ENCODE results near the gene RUNDC3A.
A peak's percentile ranks its signal among the peaks of the same experiment; 100 is the strongest.
"Not testable (repeated sequence)": the region's sequence is repeated elsewhere in the genome, so short reads cannot be mapped to it uniquely, and the experiment has no call there.

The RUNDC3A gene

DNA sequence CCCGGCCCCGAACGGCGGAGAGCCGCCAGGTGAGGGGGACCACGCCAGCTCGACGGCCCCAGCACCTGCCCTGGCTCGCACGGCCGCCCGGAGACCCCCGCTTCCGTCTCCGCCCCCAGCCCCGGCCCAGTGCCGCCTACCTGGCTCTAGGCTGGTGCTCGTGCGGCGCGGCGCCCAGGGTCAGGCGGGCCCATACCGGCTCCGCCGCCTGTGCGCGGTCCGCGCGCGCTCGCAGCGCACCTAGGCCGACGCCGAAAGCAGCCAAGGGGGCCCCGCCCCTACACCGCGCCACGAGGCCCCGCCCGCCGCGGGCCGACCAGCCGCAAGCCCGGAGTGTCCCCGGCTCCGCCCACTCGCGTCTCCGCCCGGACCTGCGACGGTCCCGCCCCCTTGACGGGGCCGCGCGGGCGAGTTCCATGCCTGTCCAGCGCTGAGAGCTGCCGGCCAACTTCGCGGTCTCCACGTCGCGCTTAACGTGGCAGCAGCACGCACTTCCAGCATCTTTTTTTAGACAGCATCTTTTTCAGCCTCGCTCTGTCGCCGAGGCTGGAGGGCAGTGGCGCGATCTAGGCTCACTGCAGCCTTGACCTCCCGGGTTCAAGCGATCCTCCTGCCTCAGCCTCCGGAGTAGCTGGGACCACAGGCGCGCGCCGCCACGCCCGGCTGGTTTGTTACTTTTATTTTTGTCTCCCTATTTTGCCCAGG, 16.3 kb downstream of the RUNDC3A start, which contains the start of gene SLC25A39:
TSS of gene SLC25A39 (minus strand) at position 253 of the 705 bp plus-strand sequence. CDS start 1,261 bp downstream, outside the sequence.
- Histone ChIP-seq H3K4me1 (ENCODE audit: control insufficient read depth, low read depth, low read length) (no peaks in the 10 kb centered on the region), H3K27ac (ENCODE audit: low read length) (no peak within 1 kb of the TSS), H3K27me3 (ENCODE audit: control insufficient read depth, insufficient read depth, low read length) (peaks cover 16% of the 10 kb centered on the region), H3K9me3 (ENCODE audit: control insufficient read depth, low read depth, low read length) (no peaks in the 10 kb centered on the region), H3K4me3 (ENCODE audit: low read length) (peak within 1 kb of the TSS; percentile 82), H3K36me3 (ENCODE audit: control insufficient read depth, low read depth, low read length) (peaks cover 24% of the 10 kb centered on the region), H3K9ac (ENCODE audit: low read length) (peak within 1 kb of the TSS; percentile 58)

DNA sequence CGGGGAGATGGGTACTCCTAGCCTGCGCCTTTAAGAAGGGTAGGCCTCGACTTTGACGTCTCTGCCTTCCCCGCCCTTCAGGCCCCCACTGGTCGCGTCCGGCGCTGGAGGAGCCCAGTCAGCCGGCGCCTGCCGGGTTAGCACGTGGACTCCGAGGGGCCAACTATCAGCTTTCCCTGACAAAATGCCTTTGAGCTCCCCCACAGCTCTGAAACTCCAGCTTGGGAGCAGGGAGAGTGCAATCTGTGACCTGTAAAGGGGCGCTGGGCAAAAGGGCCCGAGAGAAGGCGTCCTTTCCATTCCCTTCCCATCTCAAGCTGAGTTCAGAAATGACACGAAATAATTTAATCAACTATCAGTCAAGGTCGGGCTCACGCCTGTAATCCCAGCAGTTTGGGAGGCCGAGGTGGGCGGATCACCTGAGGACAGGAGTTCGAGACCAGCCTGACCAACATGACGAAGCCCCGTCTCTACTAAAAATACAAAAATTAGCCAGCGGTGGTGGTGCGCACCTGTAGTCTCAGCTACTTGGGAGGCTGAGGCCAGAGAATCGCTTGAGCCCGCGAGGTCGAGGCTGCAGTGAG, 18.6 kb downstream of the RUNDC3A start:
- Histone ChIP-seq H3K27ac (ENCODE audit: low read length) (no peak overlapping the region), H3K9ac (ENCODE audit: low read length) (no peak overlapping the region), H3K4me1 (ENCODE audit: control insufficient read depth, low read depth, low read length) (no peaks in the 10 kb centered on the region), H3K9me3 (ENCODE audit: control insufficient read depth, low read depth, low read length) (no peaks in the 10 kb centered on the region), H3K27me3 (ENCODE audit: control insufficient read depth, insufficient read depth, low read length) (peaks cover 16% of the 10 kb centered on the region), H3K4me3 (ENCODE audit: low read length) (no peak overlapping the region), H3K36me3 (ENCODE audit: control insufficient read depth, low read depth, low read length) (peaks cover 5% of the 10 kb centered on the region)

DNA sequence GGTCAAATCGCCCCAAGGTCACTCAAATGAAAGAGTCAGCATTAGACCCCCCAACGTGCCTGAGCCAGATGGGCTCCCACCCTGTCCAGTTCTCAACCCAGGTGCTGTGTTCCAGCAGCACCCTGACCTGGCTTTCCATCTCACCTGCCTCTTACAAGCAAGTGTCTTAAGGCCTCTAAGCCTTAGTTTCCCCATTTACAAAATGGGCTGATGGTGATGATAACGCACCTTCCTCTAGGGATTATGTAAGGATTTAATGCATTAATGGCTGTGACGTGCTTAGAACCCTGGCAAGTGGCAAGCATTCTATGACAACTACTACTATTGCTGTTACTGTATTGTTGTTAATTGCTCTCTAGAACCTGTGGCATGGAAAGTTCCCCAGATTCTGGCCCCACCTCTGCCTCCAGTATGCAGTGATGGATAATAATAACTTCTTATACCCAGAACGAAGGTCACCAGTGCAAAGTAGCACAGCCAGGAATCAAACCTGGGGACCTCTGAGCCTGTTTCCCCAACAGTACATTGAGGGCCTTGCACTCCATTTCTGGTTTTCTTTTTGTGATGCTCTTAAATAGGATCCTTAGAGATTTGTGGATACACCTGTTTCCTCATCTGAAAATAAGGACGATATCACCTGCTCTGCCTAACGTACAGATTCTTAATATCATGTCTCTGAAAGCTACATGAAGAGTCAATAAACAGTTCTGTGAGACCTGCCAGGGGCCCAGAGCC, 19.5 kb downstream of the RUNDC3A start:
- H3K9me3 ChIP-seq (ENCODE audit: control insufficient read depth, low read depth, low read length) = no peaks in the 10 kb centered on the region
- H3K9ac ChIP-seq (ENCODE audit: low read length) = no peak overlapping the region
- H3K4me3 ChIP-seq (ENCODE audit: low read length) = no peak overlapping the region
- no peak overlapping the region for H3K27ac ChIP-seq (ENCODE audit: low read length)
- H3K36me3 ChIP-seq (ENCODE audit: control insufficient read depth, low read depth, low read length) = no peaks in the 10 kb centered on the region
- no peaks in the 10 kb centered on the region for H3K4me1 ChIP-seq (ENCODE audit: control insufficient read depth, low read depth, low read length)
- H3K27me3 ChIP-seq (ENCODE audit: control insufficient read depth, insufficient read depth, low read length) = peaks cover 16% of the 10 kb centered on the region

- not testable (repeated sequence) for H3K9ac ChIP-seq (ENCODE audit: low read length); H3K4me1 ChIP-seq (ENCODE audit: control insufficient read depth, low read depth, low read length); H3K27ac ChIP-seq (ENCODE audit: low read length); H3K4me3 ChIP-seq (ENCODE audit: low read length); H3K9me3 ChIP-seq (ENCODE audit: control insufficient read depth, low read depth, low read length); H3K36me3 ChIP-seq (ENCODE audit: control insufficient read depth, low read depth, low read length)
- H3K27me3 ChIP-seq (ENCODE audit: control insufficient read depth, insufficient read depth, low read length) = peaks cover 16% of the 10 kb centered on the region
These were observed 21.1 kb downstream of the RUNDC3A start for GRCh38 chr17:44329516-44329915.

- not testable (repeated sequence) for H3K9me3 ChIP-seq (ENCODE audit: control insufficient read depth, low read depth, low read length); H3K4me3 ChIP-seq (ENCODE audit: low read length); H3K9ac ChIP-seq (ENCODE audit: low read length); H3K27ac ChIP-seq (ENCODE audit: low read length); H3K36me3 ChIP-seq (ENCODE audit: control insufficient read depth, low read depth, low read length); H3K4me1 ChIP-seq (ENCODE audit: control insufficient read depth, low read depth, low read length)
- H3K27me3 ChIP-seq (ENCODE audit: control insufficient read depth, insufficient read depth, low read length) = peaks cover 11% of the 10 kb centered on the region
These were observed 21.9 kb downstream of the RUNDC3A start for GRCh38 chr17:44330263-44330662.

- Histone ChIP-seq H3K9ac (ENCODE audit: low read length) (no peak overlapping the region), H3K27ac (ENCODE audit: low read length) (no peak overlapping the region), H3K27me3 (ENCODE audit: control insufficient read depth, insufficient read depth, low read length) (peaks cover 1% of the 10 kb centered on the region), H3K36me3 (ENCODE audit: control insufficient read depth, low read depth, low read length) (no peaks in the 10 kb centered on the region), H3K4me1 (ENCODE audit: control insufficient read depth, low read depth, low read length) (no peaks in the 10 kb centered on the region), H3K9me3 (ENCODE audit: control insufficient read depth, low read depth, low read length) (no peaks in the 10 kb centered on the region), H3K4me3 (ENCODE audit: low read length) (no peak overlapping the region)
These were observed 22.9 kb downstream of the RUNDC3A start for GRCh38 chr17:44331249-44331760.

DNA sequence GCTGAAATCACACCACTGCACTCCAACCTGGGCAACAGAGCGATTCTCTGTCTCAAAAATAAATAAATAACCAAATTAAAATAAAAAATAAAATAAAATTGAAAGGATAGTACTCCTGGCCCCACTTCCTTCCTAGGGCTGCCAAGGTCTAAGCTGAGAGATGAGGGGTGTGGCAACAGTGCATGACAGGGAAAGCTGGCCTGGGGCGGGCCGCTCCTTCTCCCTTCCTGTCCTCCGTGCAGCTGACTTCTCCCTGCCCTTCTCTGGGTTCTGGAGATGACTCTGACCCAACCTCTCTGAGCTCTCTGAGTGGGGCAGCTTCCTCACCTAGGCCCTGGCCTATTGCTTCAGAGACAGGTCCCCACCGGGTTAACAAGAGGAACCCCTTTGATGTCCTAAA, 25.0 kb downstream of the RUNDC3A start:
- H3K27ac ChIP-seq (ENCODE audit: low read length) = no peak overlapping the region
- no peak overlapping the region for H3K9ac ChIP-seq (ENCODE audit: low read length)
- H3K36me3 ChIP-seq (ENCODE audit: control insufficient read depth, low read depth, low read length) = no peaks in the 10 kb centered on the region
- H3K27me3 ChIP-seq (ENCODE audit: control insufficient read depth, insufficient read depth, low read length) = no peaks in the 10 kb centered on the region
- H3K4me1 ChIP-seq (ENCODE audit: control insufficient read depth, low read depth, low read length) = no peaks in the 10 kb centered on the region
- H3K9me3 ChIP-seq (ENCODE audit: control insufficient read depth, low read depth, low read length) = no peaks in the 10 kb centered on the region
- no peak overlapping the region for H3K4me3 ChIP-seq (ENCODE audit: low read length)

- Histone ChIP-seq H3K9me3 (ENCODE audit: control insufficient read depth, low read depth, low read length) (no peaks in the 10 kb centered on the region), H3K27ac (ENCODE audit: low read length) (no peak overlapping the region), H3K9ac (ENCODE audit: low read length) (no peak overlapping the region)
These were observed 25.9 kb downstream of the RUNDC3A start for GRCh38 chr17:44334315-44334714.

DNA sequence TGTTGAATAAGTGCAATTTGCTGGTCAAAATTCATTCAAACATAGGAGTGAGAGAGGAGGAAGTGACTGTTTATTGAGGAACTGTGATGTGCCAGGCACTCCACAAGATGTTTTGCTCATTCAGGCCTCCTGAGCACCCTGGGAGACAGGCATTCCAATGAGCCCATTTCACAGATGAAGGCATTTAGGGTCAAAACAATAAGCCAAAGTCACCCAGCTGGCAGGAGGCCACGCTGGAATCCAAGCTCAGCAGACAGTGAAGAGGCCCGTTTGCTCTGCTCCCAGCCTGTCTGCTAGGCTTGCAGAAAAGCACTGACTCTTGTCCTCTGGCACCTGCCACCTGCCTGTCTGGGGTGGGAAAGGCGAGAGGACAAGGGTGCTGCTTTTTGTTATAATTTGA, 26.3 kb downstream of the RUNDC3A start:
- Histone ChIP-seq H3K4me3 (ENCODE audit: low read length) (no peak overlapping the region), H3K4me1 (ENCODE audit: control insufficient read depth, low read depth, low read length) (no peaks in the 10 kb centered on the region), H3K36me3 (ENCODE audit: control insufficient read depth, low read depth, low read length) (no peaks in the 10 kb centered on the region), H3K9me3 (ENCODE audit: control insufficient read depth, low read depth, low read length) (no peaks in the 10 kb centered on the region), H3K27ac (ENCODE audit: low read length) (no peak overlapping the region), H3K9ac (ENCODE audit: low read length) (no peak overlapping the region), H3K27me3 (ENCODE audit: control insufficient read depth, insufficient read depth, low read length) (no peaks in the 10 kb centered on the region)

More at GRCh38 chr17:44334315-44334714, 25.9 kb downstream of the RUNDC3A start:
- Histone ChIP-seq H3K4me1 (ENCODE audit: control insufficient read depth, low read depth, low read length) (no peaks in the 10 kb centered on the region), H3K36me3 (ENCODE audit: control insufficient read depth, low read depth, low read length) (no peaks in the 10 kb centered on the region), H3K27me3 (ENCODE audit: control insufficient read depth, insufficient read depth, low read length) (no peaks in the 10 kb centered on the region), H3K4me3 (ENCODE audit: low read length) (no peak overlapping the region)

DNA sequence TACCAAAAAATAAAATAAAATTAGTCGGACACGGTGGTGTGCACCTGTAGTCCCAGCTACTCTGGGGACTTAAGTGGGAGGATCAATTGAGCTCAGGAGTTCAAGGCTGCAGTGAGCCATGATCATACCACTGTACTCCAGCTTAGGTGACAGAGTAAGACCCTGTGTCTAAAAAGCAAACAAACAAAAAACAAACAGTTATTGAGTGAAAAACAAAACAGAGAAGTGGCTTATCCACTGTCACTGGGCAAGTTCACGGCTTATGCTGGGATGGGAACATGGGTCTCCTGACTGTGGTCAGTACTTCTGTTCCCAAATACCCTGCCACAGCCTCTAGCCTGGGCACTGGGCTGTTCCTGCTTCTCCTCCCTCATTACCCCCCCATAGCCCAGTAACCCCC, 27.2 kb downstream of the RUNDC3A start:
- Histone ChIP-seq H3K36me3 (ENCODE audit: control insufficient read depth, low read depth, low read length) (no peaks in the 10 kb centered on the region), H3K27me3 (ENCODE audit: control insufficient read depth, insufficient read depth, low read length) (no peaks in the 10 kb centered on the region), H3K9ac (ENCODE audit: low read length) (no peak overlapping the region), H3K4me3 (ENCODE audit: low read length) (no peak overlapping the region), H3K27ac (ENCODE audit: low read length) (no peak overlapping the region), H3K4me1 (ENCODE audit: control insufficient read depth, low read depth, low read length) (no peaks in the 10 kb centered on the region), H3K9me3 (ENCODE audit: control insufficient read depth, low read depth, low read length) (no peaks in the 10 kb centered on the region)

DNA sequence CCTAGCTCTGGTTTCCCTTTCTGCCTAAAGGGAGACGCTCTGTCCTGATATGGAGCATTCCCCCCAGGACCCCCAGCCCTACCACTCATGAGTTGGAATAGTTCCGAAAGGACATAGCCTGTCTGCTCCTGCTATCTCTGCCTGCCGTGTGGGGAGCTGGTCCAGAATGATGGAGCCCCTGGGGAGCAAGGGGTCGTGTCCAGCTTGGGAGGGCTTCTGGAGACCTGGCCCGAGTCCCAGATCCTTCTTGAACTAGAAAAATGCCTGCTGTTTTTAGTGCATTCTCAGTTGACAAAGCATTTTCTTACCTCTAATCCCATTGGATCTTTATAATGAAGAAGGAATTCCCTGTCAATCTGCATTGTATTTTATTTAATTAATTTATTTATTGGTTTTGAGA, 27.6 kb downstream of the RUNDC3A start:
- Histone ChIP-seq H3K27me3 (ENCODE audit: control insufficient read depth, insufficient read depth, low read length) (no peaks in the 10 kb centered on the region), H3K36me3 (ENCODE audit: control insufficient read depth, low read depth, low read length) (no peaks in the 10 kb centered on the region), H3K27ac (ENCODE audit: low read length) (no peak overlapping the region), H3K4me1 (ENCODE audit: control insufficient read depth, low read depth, low read length) (no peaks in the 10 kb centered on the region), H3K9ac (ENCODE audit: low read length) (no peak overlapping the region), H3K4me3 (ENCODE audit: low read length) (no peak overlapping the region), H3K9me3 (ENCODE audit: control insufficient read depth, low read depth, low read length) (no peaks in the 10 kb centered on the region)

Data from iPS-18a (cell line).